Measurements from ENCODE around the gene NCKAP1. TPM values are rescaled to one million over a fixed set of nuclear protein-coding genes. Genes with fewer than 3 reads are reported as not detected.

Gene NCKAP1
- polyA plus RNA-seq, 1 experiment: 58.0 TPM

- no peak overlapping the region for H3K4me3 ChIP-seq (ENCODE audit: low read depth, low read length)
- ChIA-PET POLR2A (interaction anchor here (0.7 kb wide), 1 partner anchor 30 kb away, joined by 3 read pairs; no protein-coding TSS in a partner anchor), CTCF (no interaction called here)
- peaks cover 1% of the 10 kb centered on the region for H3K36me3 ChIP-seq (ENCODE audit: control insufficient read depth, insufficient read depth, low read length)
- no peaks in the 10 kb centered on the region for H3K27me3 ChIP-seq (ENCODE audit: control insufficient read depth, insufficient read depth, low read length)
- TF ChIP-seq, protein P1, sequence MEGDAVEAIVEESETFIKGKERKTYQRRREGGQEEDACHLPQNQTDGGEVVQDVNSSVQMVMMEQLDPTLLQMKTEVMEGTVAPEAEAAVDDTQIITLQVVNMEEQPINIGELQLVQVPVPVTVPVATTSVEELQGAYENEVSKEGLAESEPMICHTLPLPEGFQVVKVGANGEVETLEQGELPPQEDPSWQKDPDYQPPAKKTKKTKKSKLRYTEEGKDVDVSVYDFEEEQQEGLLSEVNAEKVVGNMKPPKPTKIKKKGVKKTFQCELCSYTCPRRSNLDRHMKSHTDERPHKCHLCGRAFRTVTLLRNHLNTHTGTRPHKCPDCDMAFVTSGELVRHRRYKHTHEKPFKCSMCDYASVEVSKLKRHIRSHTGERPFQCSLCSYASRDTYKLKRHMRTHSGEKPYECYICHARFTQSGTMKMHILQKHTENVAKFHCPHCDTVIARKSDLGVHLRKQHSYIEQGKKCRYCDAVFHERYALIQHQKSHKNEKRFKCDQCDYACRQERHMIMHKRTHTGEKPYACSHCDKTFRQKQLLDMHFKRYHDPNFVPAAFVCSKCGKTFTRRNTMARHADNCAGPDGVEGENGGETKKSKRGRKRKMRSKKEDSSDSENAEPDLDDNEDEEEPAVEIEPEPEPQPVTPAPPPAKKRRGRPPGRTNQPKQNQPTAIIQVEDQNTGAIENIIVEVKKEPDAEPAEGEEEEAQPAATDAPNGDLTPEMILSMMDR (IDR thresholded peaks at IDR 0.05; ENCODE audit: insufficient read depth, low read depth, low read length): no peak
- DNase-seq (ENCODE audit: low read depth): no peak
Measured at GRCh38 chr2:182951948-182952663, 86.2 kb downstream of the NCKAP1 start.

GRCh38 chr2:182950546-182950945, 87.7 kb downstream of the NCKAP1 start:
- no peak for DNase-seq (ENCODE audit: low read depth)
- CTCF ChIA-PET: interaction anchor here (0.8 to 1.6 kb wide), 2 partner anchors 9 to 31 kb away, joined by 3 to 5 read pairs; no protein-coding TSS in a partner anchor
- Histone ChIP-seq H3K27me3 (ENCODE audit: control insufficient read depth, insufficient read depth, low read length) (no peaks in the 10 kb centered on the region), H3K36me3 (ENCODE audit: control insufficient read depth, insufficient read depth, low read length) (peaks cover 1% of the 10 kb centered on the region), H3K4me3 (ENCODE audit: low read depth, low read length) (no peak overlapping the region)
- POLR2A ChIA-PET: no interaction called here
- TF ChIP-seq, protein P1 (IDR thresholded peaks at IDR 0.05; ENCODE audit: insufficient read depth, low read depth, low read length): no peak

GRCh38 chr2:182949572-182950189, 88.6 kb downstream of the NCKAP1 start:
- Histone ChIP-seq H3K36me3 (ENCODE audit: control insufficient read depth, insufficient read depth, low read length) (peaks cover 1% of the 10 kb centered on the region; the same call in 1 of the 2 replicates), H3K27me3 (ENCODE audit: control insufficient read depth, insufficient read depth, low read length) (no peaks in the 10 kb centered on the region), H3K4me3 (ENCODE audit: low read depth, low read length) (no peak overlapping the region)
- ChIA-PET POLR2A (no interaction called here), CTCF (interaction anchor here (0.8 to 1.6 kb wide), 4 partner anchors 32 to 300 kb away, joined by 3 to 5 read pairs (median 3); no protein-coding TSS in a partner anchor)
- TF ChIP-seq, protein P1 (IDR thresholded peaks at IDR 0.05; ENCODE audit: insufficient read depth, low read depth, low read length): no peak
- DNase-seq (ENCODE audit: low read depth): no peak

- DNase-seq (ENCODE audit: low read depth): no peak
- Histone ChIP-seq H3K36me3 (ENCODE audit: control insufficient read depth, insufficient read depth, low read length) (peaks cover 1% of the 10 kb centered on the region; the same call in 1 of the 2 replicates), H3K27me3 (ENCODE audit: control insufficient read depth, insufficient read depth, low read length) (no peaks in the 10 kb centered on the region), H3K4me3 (ENCODE audit: low read depth, low read length) (no peak overlapping the region)
- TF ChIP-seq, protein P1 (IDR thresholded peaks at IDR 0.05; ENCODE audit: insufficient read depth, low read depth, low read length): no peak
- CTCF ChIA-PET: interaction anchor here (1.0 to 1.6 kb wide), 2 partner anchors 31 to 33 kb away, joined by 3 to 5 read pairs; no protein-coding TSS in a partner anchor
- POLR2A ChIA-PET: no interaction called here
Measured at GRCh38 chr2:182949052-182949451, 89.2 kb downstream of the NCKAP1 start.

DNA sequence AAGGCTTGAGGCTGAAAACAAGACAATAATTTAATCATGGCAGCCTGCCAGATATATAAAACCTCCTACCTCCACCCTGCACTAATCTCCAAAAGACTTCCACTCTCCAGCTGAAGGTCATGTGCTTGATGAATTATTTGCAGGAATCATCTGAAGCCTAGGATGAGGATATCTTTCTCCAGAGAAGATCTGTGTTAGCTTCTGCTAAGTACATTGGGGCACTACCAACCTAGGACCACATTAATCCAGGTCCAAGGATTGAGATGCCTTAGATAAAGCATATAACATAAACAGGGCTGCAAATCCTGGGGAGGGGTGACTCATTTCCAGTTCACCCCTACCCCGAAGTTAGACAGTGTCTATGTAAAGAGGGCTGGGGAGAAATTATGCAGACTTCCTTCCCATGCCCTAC, 91.3 kb downstream of the NCKAP1 start:
- Histone ChIP-seq H3K27me3 (ENCODE audit: control insufficient read depth, insufficient read depth, low read length) (no peaks in the 10 kb centered on the region), H3K36me3 (ENCODE audit: control insufficient read depth, insufficient read depth, low read length) (peaks cover under 1% of the 10 kb centered on the region; the same call in 1 of the 2 replicates), H3K4me3 (ENCODE audit: low read depth, low read length) (no peak overlapping the region)
- TF ChIP-seq, protein P1 (IDR thresholded peaks at IDR 0.05; ENCODE audit: insufficient read depth, low read depth, low read length): no peak
- no peak for DNase-seq (ENCODE audit: low read depth)
- ChIA-PET POLR2A (no interaction called here), CTCF (no interaction called here)

Measured in BJ (cell line).